ENCODE measurements around the gene ATP11C.

DNA sequence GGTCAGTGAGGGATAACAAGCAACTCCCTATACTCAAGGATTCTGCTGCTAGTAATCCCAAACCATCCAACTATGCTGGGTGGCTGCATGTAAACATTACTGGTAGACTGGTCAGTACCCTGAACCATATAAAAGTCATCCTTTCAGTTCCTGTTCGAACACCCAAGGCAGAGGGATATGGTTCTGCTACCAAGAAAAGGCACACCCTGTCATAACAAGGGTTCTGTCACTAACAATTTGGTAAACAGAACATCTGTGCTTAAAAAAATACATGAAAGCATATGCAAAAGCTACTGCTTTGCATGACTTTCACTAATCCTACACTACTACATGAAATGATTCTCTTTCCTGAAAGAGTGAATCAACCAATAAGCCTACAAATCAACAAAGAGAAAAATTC lies 148.0 kb downstream of the ATP11C start:
- TF ChIP-seq, protein P1, sequence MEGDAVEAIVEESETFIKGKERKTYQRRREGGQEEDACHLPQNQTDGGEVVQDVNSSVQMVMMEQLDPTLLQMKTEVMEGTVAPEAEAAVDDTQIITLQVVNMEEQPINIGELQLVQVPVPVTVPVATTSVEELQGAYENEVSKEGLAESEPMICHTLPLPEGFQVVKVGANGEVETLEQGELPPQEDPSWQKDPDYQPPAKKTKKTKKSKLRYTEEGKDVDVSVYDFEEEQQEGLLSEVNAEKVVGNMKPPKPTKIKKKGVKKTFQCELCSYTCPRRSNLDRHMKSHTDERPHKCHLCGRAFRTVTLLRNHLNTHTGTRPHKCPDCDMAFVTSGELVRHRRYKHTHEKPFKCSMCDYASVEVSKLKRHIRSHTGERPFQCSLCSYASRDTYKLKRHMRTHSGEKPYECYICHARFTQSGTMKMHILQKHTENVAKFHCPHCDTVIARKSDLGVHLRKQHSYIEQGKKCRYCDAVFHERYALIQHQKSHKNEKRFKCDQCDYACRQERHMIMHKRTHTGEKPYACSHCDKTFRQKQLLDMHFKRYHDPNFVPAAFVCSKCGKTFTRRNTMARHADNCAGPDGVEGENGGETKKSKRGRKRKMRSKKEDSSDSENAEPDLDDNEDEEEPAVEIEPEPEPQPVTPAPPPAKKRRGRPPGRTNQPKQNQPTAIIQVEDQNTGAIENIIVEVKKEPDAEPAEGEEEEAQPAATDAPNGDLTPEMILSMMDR (IDR thresholded peaks at IDR 0.05), result no peak
- TF ChIP-seq POLR2A (IDR thresholded peaks at IDR 0.05), result no peak
- no peak for TF ChIP-seq EP300 (IDR thresholded peaks at IDR 0.05)
